ENCODE measurements around the gene NR2F6.
A peak's percentile ranks its signal among the peaks of the same experiment; 100 is the strongest.

The NR2F6 gene

GRCh38 chr19:17263712-17264640, 18.3 kb upstream of the NR2F6 start:
- DNase-seq (ENCODE audit: low spot score): no peak

GRCh38 chr19:17262557-17262956, 16.8 kb upstream of the NR2F6 start:
- no peak for DNase-seq (ENCODE audit: low spot score)

DNA sequence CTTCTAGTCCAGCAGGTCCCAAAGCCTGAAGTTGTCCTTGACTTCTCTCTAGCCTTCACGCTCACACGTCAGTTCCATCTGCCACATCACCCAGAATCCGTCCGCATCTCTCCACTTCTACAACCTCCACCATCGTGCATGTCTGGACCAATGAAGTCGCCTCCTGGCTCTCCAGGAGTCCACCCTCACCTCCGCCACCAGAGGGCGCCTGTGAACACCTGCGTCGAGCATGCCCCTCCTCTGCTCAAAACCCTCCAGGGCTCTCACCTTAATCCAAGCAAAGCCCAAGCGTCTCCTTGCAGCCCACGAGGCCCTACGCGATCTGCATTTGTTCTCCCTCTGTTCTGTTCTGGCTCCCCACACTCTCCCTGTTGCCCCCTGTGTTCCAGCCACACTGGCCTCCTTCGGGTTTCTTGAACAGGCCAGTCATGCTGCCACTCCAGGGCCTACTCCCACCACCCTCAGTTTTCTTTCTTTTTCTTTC, 15.2 kb upstream of the NR2F6 start:
- peak; percentile 94 for DNase-seq (ENCODE audit: low spot score)

DNA sequence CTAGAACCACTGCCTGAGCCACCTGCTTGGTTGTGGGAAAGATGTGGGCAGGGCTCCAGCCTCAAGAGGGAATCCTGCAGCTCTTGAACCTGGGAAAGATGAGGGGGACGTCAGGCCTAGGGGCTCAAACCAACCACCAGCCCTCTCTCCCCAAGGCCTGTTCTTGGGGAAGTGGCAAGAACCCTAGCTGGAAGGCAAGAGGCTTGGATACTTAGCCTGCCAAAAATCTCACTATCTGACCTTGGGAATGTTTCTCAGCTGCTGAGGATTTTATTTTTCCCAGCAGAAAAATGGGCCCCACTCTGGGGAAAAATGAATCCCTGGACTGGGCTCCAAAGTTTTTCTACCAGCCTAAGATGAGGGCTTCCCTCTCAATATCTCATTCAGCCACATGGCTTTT, 14.2 kb upstream of the NR2F6 start:
- no peak for DNase-seq (ENCODE audit: low spot score)

- DNase-seq (ENCODE audit: low spot score): no peak
Observed at GRCh38 chr19:17259118-17259780, 13.5 kb upstream of the NR2F6 start.

GRCh38 chr19:17256130-17256529, 10.4 kb upstream of the NR2F6 start:
- DNase-seq (ENCODE audit: low spot score): no peak

DNA sequence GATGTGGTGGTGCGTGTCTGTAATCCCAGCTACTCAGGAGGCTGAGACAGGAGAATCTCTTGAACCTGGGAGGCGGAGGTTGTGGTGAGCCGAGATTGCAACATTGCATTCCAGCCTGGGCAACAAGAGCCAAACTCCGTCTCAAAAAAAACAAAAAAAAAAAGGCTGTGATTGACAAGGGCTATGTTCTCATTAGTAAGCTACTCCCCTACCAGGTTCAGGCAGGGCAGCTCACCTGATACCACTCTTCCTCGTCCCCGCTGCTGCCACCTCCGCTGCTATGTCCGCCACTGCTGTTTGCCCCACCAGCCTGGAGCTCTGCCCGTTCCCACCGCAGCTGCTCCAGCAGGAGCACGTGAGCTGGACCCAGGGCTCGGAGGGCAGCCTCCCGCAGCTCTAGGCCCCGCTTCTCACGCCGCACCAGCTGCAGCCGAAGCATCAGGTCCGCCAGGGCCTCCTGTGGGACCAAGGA, 9.5 kb upstream of the NR2F6 start:
- no peak for DNase-seq (ENCODE audit: low spot score)

GRCh38 chr19:17254636-17255035, 8.9 kb upstream of the NR2F6 start:
- DNase-seq (ENCODE audit: low spot score): no peak

DNA sequence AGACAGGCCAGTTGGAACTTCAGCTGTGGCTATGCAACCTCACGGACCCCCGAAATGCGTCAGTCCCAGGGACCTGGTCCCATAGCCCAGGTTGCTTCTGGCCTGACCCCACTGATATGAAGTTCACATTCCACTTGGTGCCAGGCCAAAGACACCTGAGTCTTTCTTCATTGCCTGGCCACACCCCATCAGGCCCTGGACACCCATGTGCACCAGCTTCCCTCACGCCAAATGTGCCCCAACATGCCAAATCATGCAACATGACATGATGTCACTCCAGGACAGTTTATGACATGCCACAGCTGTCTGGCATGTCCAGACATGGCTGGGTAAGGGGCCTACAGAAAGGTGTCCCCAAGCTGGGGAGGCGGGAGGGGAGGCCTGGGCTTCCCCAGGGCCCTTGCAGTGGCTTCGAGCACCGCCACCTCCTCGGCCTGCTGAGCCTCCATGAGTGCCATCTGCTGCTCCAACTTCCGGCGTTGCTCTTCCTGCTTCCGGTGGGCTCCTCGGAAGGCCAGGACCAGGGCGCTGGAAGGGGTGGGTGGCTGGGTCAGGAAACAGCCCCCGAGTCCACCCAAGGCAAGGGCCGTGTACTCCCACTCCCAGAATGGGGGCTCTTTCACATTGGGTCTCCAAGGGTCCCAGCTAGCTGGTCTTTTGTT, 4.3 kb upstream of the NR2F6 start:
- DNase-seq (ENCODE audit: low spot score): no peak

DNA sequence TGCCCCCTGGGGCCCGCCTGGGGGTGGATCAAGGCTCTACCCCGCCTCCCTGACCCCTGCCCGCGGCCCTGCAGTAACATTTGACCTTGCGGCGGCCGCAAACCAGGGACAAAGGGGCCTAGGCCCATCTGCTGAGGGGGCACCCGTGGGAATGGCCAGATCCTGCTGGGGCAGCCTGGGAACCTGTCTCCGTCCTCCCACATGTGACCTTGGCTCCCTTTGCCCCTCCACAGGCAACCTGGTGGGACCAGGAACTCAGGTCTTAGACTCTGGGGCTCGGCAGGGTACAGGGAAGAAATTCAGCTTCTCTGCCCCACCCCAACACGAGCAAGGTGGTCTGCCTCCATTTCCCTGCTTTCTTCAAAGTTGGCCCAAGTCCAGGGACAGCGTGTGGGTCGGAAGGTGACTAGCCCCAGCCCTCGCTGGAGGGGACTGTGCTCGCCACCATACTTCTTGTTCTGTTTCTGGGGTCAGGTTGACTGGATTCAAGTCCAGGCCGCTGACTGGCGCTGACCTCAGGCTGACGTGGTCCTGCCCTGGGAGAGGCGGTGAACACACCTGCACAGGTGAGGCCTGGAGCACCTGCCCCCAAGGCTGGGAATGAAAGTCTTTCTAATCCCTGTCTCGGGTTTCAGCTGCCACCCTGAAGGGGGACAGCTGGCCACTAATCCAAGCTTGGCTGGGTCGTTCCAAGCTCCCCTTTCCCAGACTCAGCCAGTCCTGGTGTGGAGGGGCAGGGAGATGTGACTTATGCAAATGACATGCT, 2.5 kb upstream of the NR2F6 start:
- DNase-seq (ENCODE audit: low spot score): no peak

- DNase-seq (ENCODE audit: low spot score): no peak
Observed at GRCh38 chr19:17246681-17247425, 1.1 kb upstream of the NR2F6 start.

- no peak for DNase-seq (ENCODE audit: low spot score)
Observed at GRCh38 chr19:17244618-17245534, 843 bp downstream of the NR2F6 start.

GRCh38 chr19:17243830-17244617, 1.7 kb downstream of the NR2F6 start:
- DNase-seq (ENCODE audit: low spot score): no peak

DNA sequence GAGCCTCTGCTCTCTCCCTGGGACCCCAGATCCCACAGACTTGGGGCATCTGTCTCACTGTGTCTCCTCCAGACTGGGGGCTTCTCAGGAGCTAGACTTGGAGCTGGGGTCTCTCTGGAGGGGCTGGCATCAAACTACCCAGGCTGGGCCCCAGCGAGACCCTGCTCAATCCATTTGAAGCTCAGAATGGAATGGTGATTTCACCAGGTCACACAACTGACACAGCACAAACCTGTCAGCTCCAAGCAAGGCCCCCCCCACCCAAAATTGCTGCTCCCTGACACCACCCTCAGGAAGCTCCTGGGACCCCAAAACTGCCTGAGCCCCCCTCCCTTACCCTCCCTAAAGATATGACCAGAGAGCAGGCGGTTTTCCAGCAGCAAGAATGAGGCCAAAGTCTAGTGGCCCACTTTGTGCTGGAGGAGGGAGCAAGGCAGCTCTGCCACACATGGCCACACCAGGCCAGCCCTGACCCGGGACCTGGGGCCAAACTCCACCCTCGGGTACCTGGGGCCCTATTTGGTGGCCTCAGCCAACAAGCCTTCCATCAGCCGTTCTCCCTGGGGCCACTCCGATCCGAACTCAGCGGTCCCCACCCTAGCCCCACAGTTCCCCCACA, 2.4 kb downstream of the NR2F6 start:
- no peak for DNase-seq (ENCODE audit: low spot score)

- no peak for DNase-seq (ENCODE audit: low spot score)
Observed at GRCh38 chr19:17242431-17243208, 3.1 kb downstream of the NR2F6 start.

- no peak for DNase-seq (ENCODE audit: low spot score)
Observed at GRCh38 chr19:17240826-17241399, 4.8 kb downstream of the NR2F6 start.

DNA sequence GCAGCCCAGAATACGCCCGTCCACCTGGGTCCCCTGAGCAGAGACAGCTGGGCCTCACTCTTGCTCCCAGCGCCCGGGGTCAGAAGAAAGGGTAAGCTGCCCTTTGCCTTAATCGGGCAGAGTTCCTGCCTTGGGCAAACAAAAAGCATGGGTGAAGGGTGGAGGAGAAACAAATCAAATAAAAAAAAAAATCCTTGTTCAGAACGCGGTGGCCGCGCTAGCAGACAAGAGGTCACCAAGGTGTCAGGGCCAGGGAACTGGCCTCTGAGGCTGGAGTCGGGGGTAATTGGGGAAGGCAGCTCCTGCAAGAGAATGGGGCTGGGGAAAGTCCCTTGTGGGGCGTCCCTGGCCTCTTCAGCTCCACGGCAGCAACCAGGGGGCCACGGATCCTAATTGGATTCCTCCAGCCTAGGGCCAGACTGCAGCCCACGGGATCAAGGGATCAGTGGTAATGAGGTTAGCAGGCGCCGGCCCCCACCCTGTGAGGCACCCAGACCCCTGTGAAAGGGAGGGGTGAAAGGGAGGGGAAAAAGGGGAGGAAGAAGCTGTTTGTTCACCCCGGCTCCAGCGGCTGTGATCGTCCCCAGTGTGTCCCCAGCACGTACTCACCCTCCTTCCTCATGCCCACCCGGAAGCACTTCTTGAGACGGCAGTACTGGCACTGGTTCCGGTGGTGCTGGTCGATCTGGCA, 5.5 kb downstream of the NR2F6 start:
- DNase-seq (ENCODE audit: low spot score): no peak

Data from activated CD4-positive, alpha-beta T cell treated with anti-CD3 and anti-CD28 coated beads, Interleukin-2, Interleukin-4, amounts not matched to agents 100 ng/mL and 50 ng/mL, durations not matched to agents 16 hours and 8 hours (primary cell).